GM11168 (cell line): ENCODE results near the gene NBPF4.
"Not testable (repeated sequence)": the region's sequence is repeated elsewhere in the genome, so short reads cannot be mapped to it uniquely, and the experiment has no call there.

Source experiments
- in situ Hi-C: fragments of 300-500 bp; cut with MboI; formaldehyde crosslinking; loops from one replicate; pipeline ENCODE4 v1.12.0; 2022; ENCODE audit warnings: low sequenced_read_pairs; ENCODE audit not compliant: unreplicated experiment

The NBPF4 gene, protein sequence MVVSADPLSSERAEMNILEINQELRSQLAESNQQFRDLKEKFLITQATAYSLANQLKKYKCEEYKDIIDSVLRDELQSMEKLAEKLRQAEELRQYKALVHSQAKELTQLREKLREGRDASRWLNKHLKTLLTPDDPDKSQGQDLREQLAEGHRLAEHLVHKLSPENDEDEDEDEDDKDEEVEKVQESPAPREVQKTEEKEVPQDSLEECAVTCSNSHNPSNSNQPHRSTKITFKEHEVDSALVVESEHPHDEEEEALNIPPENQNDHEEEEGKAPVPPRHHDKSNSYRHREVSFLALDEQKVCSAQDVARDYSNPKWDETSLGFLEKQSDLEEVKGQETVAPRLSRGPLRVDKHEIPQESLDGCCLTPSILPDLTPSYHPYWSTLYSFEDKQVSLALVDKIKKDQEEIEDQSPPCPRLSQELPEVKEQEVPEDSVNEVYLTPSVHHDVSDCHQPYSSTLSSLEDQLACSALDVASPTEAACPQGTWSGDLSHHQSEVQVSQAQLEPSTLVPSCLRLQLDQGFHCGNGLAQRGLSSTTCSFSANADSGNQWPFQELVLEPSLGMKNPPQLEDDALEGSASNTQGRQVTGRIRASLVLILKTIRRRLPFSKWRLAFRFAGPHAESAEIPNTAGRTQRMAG

GRCh38 chr1:108243976-108244375 is at the start of gene NBPF4:
TSS of gene NBPF4 (minus strand) at chr1:108244076. CDS start at chr1:108243761, 315 bp downstream.
- in situ Hi-C loops = not testable (repeated sequence)

- in situ Hi-C loops = not testable (repeated sequence)
These were observed 38.8 kb upstream of the NBPF4 start for GRCh38 chr1:108282528-108283257.

DNA sequence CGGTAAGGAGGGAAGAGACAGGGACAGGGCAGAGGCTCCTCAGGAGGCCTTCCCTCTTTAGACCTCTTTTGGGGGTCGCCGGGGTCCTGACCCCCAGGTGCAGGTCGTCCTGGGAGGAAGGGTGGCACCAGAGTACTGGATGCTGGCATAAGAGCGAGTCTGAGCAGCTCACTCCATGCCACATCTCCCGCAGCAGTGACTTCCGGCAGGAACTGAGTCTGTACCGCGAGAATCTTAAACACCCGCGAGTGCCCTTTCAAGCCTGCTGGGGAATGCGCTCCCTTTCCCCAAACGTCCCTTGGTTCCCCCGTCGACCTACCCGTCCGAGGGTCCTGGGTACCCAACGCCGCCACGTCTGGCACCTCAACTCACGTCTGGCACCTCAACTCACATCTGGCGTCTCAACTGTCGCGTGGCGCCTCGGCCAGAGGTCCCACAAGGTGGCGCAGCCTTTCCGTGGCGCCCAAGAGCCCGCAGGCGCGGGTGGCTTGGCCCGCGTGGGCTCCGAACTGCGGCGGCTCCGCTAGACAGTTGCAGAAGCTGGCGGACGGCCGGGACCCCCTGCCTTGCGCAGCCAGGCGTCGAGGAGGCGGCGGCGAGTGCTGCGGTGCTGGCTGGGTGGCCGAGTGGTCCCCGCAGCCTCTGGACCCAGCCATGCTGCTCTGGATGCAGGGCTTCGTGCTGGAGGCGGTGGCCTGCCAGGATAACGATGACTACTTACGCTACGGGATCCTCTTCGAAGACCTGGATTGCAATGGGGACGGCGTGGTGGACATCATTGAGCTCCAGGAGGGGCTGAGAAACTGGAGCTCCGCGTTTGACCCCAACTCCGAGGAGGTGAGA is 28.8 kb upstream of the NBPF4 start:
- in situ Hi-C loops = not testable (repeated sequence)

DNA sequence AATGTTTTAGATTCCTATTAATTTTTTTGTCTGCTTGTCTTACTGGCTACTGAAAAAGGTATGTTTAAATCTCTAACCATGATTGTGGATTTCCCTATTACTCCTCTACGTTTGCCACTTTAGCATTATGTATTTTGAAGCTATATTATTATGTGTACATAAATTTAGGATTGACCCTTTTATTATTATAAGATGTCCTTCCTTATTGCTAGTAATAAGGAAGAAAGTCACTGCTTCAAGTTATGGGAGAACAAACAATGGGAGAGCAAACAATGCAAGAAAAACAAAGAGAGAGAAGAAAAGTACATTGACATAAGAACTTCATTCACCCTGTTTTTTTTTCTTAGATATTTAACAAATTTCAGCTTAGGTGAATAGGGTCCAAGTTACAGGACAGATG is 23.2 kb upstream of the NBPF4 start:
- in situ Hi-C loops = not testable (repeated sequence)

DNA sequence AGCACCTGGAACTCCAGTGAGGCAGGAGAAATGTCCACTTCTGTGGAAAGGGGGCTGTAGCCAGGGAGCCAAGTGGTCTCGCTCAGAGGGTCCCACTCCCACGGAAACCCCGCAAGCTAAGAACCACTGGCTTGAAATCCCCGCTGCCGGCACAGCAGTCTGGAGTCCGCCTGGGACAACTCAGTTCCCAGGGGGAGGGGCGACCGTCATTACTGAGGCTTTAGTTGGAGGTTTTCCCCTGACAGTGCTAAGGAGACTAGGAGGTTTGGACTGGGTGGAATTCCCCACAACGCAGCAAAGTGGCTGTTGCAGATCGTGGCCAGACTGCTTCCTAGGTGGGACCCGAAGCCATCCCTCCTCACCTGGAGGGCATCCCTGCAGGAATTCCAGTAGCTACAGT is 18.1 kb upstream of the NBPF4 start:
- in situ Hi-C loops = not testable (repeated sequence)

DNA sequence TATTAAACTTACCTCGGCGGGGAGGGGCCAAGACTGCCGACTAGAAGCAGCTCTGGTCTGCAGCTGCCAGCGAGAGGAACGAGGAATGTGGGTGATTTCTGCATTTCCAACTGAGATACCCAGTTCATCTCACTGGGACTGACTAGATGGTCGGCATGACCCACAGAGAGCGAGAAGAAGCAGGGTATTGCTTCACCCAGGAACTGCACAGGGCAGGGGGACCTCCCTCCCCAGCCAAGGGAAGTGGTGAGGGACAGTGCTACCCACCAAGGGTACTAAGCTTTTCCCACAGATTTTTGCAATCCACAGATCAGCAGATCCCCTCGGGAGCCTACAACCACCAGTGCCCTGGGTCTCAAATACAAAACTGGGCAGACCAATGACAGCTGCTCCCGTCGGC is 17.6 kb upstream of the NBPF4 start:
- in situ Hi-C loops = not testable (repeated sequence)

GRCh38 chr1:108260578-108261259 is 16.8 kb upstream of the NBPF4 start:
- in situ Hi-C loops = not testable (repeated sequence)

DNA sequence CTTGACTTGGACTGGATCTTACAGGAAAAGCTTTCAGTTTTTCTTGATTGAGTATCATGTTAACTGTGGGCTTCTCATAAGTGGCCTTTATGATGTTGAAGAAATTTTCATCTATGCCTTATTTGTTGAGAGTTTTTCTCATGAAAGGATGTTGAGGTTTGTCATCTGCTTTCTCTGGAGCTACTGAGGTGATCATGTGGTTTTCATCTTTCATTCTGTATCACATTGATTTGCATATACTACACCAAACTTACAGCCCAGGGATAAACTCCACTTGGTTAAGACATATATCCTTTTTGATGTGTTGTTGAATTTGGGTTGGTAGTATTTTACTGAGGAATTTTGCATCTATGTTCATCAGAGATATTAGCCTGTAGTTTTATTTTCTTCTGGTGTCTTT is 11.6 kb upstream of the NBPF4 start:
- in situ Hi-C loops = not testable (repeated sequence)

DNA sequence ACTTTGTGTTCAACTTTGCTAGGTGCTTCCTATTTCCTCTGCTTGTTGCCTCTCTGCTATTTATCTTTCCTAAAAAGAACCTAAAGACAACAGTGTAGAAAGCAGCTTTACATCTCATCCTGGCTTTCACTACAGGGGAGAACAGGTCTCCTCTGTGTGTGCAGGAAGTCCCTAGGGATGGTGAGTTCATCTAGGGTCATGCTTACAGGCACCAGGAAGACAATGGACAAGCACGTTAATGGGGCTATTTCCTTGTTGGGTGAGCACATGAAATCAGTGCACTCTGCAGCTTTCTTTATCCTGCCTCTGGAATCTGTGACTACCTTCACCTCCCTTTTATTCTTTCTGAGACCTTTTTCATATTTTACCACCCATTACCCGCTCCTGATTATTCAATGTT is 4.5 kb downstream of the NBPF4 start:
- in situ Hi-C loops = not testable (repeated sequence)

DNA sequence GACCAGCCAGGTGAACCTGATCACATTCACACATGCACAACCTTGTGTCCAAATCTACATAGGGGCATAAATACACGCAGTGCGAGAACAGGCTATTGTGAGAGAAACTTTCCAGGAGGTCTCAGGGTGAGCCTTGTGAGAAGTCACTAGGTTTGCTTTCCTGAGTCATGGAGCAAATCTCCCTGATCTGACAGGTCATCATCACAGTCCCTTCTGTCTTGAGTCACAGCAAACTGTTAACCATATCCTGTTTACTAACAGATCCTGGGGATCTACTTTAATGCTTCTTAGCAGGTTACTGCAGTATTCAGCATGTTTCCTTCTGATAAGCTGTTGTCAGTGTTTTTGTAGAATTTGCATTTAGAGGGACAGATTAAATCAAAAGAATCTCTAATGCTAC is 8.6 kb downstream of the NBPF4 start:
- in situ Hi-C loops = not testable (repeated sequence)

- in situ Hi-C loops = not testable (repeated sequence)
These were observed 11.7 kb downstream of the NBPF4 start for GRCh38 chr1:108232183-108232582.

DNA sequence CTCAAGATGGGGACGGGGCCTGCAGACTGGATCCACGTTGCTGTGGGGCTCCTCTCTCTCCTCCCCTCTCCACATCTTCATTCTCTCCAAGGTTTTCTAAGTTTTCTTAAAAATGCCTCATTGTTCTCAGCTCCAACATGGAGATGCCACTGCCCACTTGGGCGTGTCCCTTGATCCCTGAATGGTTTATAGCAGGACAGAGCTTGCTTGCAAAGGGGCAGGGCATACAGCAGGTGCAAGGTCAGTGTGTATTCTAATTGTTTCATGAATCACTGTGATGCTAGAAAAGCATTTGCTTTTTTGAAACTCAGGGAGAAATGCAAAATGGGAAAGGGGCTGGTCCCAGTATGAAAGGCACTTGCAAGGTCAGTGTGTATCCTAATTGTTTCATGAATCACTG is 13.9 kb downstream of the NBPF4 start:
- in situ Hi-C loops = not testable (repeated sequence)

DNA sequence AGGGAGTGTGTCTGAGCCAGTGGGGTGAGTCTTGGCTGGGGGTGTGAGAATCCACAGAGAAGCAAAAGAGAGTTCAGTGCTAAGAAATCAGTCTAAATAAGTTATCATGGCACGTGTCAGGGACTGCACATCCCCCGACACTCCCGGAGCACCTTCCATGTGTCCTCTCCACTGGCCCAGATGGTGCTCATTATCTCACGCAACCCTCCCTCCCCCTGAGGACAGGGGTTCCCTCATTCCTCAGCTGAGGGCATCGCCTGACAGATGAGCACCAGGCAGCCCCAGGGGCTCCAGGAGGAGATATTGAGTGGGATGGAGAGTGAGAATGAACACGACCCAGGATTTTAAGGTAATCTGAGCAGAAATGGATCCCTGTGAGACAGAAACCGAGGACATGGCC is 16.1 kb downstream of the NBPF4 start:
- in situ Hi-C loops = not testable (repeated sequence)

DNA sequence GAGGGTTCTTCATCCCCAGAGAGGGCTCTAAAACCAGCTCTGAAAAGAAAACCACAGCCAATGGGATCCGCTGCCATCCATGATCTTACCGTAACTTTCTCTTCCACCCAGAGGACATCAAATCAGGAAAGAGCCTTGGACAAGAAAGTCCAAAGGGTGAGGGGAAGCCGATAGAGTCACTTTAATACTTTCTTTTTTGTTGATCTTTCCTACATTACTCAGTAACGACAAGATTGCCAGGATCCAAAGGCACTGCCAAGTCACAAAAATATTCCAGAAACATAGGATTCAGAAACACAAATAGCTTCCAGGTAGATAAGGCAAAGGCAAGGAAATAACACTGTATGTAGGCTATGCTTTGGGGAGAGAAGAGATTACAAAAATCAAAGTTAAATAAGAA is 17.0 kb downstream of the NBPF4 start:
- in situ Hi-C loops = not testable (repeated sequence)

DNA sequence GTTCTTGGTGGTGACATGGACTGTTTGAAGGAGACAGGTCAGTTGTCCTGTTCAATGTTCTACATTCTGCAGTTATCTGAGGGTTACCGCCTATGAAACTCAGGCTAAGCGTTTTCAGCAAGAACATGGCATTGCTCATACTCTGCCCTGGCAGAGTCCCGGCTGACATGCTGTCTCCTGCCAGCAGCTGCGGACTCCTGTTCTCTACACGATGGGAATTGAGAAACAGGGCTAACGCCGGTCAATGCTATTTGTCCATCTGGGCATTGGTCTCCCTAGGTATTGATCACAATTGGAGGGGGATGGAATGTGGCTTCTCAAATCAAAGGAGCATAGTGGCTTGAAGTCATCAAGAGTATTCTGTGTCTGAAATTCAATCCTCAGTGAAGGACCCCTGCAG is 20.6 kb downstream of the NBPF4 start:
- in situ Hi-C loops = not testable (repeated sequence)

GRCh38 chr1:108217515-108218174 is 26.2 kb downstream of the NBPF4 start:
- in situ Hi-C loops = not testable (repeated sequence)

DNA sequence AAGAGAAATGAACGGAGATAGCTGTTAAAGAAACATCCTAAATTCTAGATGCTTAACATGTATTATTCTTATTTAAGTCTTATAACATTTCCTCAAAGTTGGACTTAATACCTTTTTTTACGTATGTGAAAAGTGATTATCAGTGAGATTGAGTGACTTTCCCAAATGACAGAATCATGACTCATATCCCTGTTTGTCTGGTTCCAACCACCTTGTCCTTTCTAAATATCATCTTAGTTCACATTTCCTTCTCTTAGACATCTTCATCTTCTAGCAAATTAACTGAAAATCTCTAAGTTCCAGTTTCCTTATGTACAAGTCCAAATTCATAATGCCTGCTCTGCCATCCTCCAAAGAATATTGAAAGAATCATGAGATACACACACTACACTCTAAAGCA is 26.9 kb downstream of the NBPF4 start:
- in situ Hi-C loops = not testable (repeated sequence)

DNA sequence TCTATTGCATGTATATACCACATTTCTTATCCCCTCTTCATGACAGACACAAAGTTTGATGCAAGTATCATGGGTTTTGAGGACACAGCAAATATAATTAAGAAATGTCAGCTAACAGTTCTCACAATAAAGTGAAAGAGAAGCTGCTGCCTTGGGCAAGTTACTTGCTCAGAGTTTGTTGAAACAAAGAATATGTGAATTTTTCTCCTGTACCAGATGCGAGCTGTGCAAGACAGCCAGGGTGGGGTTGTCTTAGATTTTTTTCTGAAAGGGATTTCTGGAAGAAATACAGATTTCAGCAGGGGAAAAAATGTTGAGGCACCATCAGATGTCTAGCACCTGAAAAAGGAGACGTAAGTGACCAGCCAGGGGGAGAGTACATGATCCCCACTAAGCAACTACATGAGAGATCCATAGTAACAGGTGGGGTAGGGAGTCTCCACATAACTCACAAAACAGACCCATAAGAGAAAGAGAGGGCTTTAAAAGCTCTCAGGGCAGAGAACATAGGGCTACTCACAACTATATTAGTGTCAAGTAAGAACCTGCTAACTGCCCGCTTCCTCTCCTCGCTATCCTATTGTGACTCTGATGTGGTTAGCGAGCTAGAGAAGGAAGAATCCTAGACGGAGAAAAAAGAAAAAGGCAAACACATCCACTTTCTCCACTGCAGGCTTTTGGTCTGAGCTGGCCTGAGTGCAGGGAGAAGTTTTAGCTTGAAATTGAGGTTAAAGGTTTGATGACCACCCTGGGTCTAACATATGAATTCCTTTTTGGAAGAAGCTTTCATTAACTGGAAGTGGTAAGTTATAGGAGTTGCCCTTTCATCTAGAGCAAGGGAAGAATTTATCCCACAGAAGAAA is 27.6 kb downstream of the NBPF4 start:
- in situ Hi-C loops = not testable (repeated sequence)
